ENCODE data around the gene AZI2. TPM values are rescaled to one million over a fixed set of nuclear protein-coding genes. Genes with fewer than 3 reads are reported as not detected.

The AZI2 gene
- total and polyA plus RNA-seq, 2 experiments from 2014 or later, result 33.5 to 95.4 TPM

DNA sequence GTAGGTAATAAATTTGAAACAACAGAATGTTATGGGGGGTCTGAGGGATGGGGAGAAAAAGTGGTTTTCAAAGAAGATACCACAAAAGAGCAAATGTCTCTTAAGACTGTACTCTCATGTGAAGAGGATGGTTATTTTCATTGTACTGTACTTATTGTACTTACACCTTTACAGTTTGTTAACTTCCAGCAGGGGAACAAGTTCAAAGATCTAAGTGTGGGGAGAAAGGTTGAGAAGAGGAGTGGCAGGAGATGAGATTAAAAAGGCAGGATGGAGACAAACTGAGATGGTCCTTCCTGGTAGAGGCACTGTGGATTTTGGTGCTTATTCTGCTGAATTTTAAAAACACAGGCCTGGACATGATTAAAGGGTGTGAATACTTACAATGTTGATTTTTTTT is 5.5 kb downstream of the AZI2 start:
- TF ChIP-seq EZH2phosphoT487 (IDR thresholded peaks at IDR 0.05; ENCODE audit: insufficient read depth, low read depth) (no peak), EZH2 (IDR thresholded peaks at IDR 0.05; ENCODE audit: insufficient read depth, poor library complexity, severe bottlenecking) (no peak)
- Histone ChIP-seq H4K20me1 (ENCODE audit: insufficient read depth) (no peaks in the 10 kb centered on the region), H3K27ac (peak overlapping the region; percentile 67), H2AFZ (peak overlapping the region; percentile 35), H3K36me3 (ENCODE audit: low read depth) (peaks cover 21% of the 10 kb centered on the region), H3K9ac (peak overlapping the region; percentile 54), H3K4me1 (ENCODE audit: insufficient read depth) (peaks cover 51% of the 10 kb centered on the region), H3K9me2 (ENCODE audit: insufficient read depth) (no peaks in the 10 kb centered on the region), H3K4me3 (peak overlapping the region; percentile 60; the same call in 1 of the 2 replicates), H3K27me3 (replicated peaks; ENCODE audit: insufficient read depth) (no peaks in the 10 kb centered on the region), H3F3A (ENCODE audit: insufficient read depth) (peaks cover 29% of the 10 kb centered on the region), H3K9me3 (ENCODE audit: low read depth) (no peaks in the 10 kb centered on the region), H3K4me2 (ENCODE audit: unreplicated experiment) (peak overlapping the region; percentile 90), H3K79me2 (ENCODE audit: insufficient read depth) (peaks cover 89% of the 10 kb centered on the region)
- in situ Hi-C loops (cut with MboI), result no loop called here
- no peak for DNase-seq

DNA sequence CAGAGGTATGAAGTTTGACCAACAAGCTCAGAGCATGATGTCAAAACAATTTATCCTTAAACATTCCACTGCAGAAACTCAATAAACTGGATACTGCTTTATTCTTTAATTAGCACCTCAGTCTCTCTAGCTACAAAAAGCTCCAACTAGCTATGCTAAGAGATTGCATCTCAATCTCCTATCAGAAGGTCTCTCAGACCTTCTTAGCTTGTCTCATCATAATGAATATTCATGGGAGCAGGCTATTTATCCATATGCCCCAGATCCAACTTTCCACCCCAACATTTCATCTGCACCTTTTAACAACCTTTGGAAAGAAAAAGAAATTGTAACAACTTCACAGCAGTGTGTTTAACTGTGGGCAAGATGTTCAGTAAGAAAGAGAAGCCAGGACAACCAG is 11.4 kb downstream of the AZI2 start:
- Histone ChIP-seq H4K20me1 (ENCODE audit: insufficient read depth) (no peaks in the 10 kb centered on the region), H3K9me2 (ENCODE audit: insufficient read depth) (no peaks in the 10 kb centered on the region), H3K9me3 (ENCODE audit: low read depth) (no peaks in the 10 kb centered on the region), H3K4me3 (no peak overlapping the region), H3K4me2 (ENCODE audit: unreplicated experiment) (no peak overlapping the region), H3K79me2 (ENCODE audit: insufficient read depth) (peaks cover 35% of the 10 kb centered on the region), H3K36me3 (ENCODE audit: low read depth) (peaks cover 46% of the 10 kb centered on the region), H3K9ac (no peak overlapping the region), H3K27ac (no peak overlapping the region), H3F3A (ENCODE audit: insufficient read depth) (peaks cover 16% of the 10 kb centered on the region), H3K27me3 (replicated peaks; ENCODE audit: insufficient read depth) (no peaks in the 10 kb centered on the region), H2AFZ (no peak overlapping the region), H3K4me1 (ENCODE audit: insufficient read depth) (peaks cover 14% of the 10 kb centered on the region)
- DNase-seq, result no peak
- no peak for TF ChIP-seq EZH2 (IDR thresholded peaks at IDR 0.05; ENCODE audit: insufficient read depth, poor library complexity, severe bottlenecking)
- in situ Hi-C loops (cut with MboI), result no loop called here

DNA sequence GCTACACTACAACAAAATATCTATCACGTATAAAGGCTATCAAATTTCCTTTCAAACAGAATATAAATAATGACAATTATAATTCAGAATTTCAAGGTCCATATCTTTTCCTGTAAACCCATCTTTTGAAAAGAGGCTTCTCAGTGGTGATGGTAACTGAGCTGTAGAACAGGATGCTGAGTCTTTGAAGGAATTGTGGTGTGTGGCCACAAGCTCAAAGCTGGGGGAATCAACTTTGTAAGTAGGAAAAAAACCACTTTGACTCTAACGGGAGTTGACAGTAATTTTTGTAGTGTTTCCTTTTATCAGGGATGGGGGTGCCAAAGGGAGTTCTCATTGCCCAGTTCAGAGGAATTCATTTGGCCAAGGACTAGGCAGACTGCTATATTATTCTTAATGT is 13.4 kb downstream of the AZI2 start:
- H3K79me2 ChIP-seq (ENCODE audit: insufficient read depth), result peaks cover 16% of the 10 kb centered on the region
- 60 to 64% methylated on average over 2 of the region's 2 CpGs for WGBS, 2 experiments (ENCODE audit: low coverage in 1 of 2, low lambda C conversion rate in 2 of 2, missing lambda C conversion rate in 2 of 2)
- no peak overlapping the region for H3K9ac ChIP-seq
- in situ Hi-C loops (cut with MboI), result no loop called here
- DNase-seq, result no peak
- no peak overlapping the region for H3K4me2 ChIP-seq (ENCODE audit: unreplicated experiment)
- H3K27ac ChIP-seq, result no peak overlapping the region
- no peaks in the 10 kb centered on the region for H3K27me3 ChIP-seq (replicated peaks; ENCODE audit: insufficient read depth)
- no peaks in the 10 kb centered on the region for H3K9me3 ChIP-seq (ENCODE audit: low read depth)
- no peak for TF ChIP-seq EZH2phosphoT487 (IDR thresholded peaks at IDR 0.05; ENCODE audit: insufficient read depth, low read depth)
- no peak for TF ChIP-seq EZH2 (IDR thresholded peaks at IDR 0.05; ENCODE audit: insufficient read depth, poor library complexity, severe bottlenecking)
- no peaks in the 10 kb centered on the region for H3K9me2 ChIP-seq (ENCODE audit: insufficient read depth)
- H3K4me1 ChIP-seq (ENCODE audit: insufficient read depth), result peaks cover 6% of the 10 kb centered on the region; the same call in 1 of the 2 replicates
- H4K20me1 ChIP-seq (ENCODE audit: insufficient read depth), result no peaks in the 10 kb centered on the region
- H2AFZ ChIP-seq, result no peak overlapping the region
- no peak overlapping the region for H3K4me3 ChIP-seq
- peaks cover 9% of the 10 kb centered on the region; the same call in 1 of the 2 replicates for H3F3A ChIP-seq (ENCODE audit: insufficient read depth)
- peaks cover 58% of the 10 kb centered on the region for H3K36me3 ChIP-seq (ENCODE audit: low read depth)

DNA sequence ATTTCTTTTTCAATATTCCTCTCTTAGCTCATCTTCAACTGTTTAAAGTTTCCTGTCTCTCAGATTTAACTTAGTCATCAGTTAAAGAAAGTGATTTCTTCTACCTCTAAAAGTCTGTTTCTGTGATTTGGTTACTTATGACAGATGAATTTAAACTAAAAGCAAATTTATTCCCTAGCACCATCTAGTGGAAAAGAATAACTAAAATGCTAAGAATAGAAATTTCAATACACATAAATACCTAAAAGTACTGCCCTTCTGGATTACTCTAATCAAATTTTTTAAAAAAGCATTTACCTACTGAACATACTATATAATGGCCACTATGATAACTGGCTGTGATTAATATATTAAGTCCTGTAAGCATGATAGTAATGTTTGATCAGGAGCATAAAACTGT is 14.1 kb downstream of the AZI2 start:
- H3K36me3 ChIP-seq (ENCODE audit: low read depth), result peaks cover 51% of the 10 kb centered on the region
- in situ Hi-C loops (cut with MboI), result no loop called here
- H3K9me2 ChIP-seq (ENCODE audit: insufficient read depth), result no peaks in the 10 kb centered on the region
- no peak overlapping the region for H3K9ac ChIP-seq
- H3K79me2 ChIP-seq (ENCODE audit: insufficient read depth), result peaks cover 9% of the 10 kb centered on the region
- H3K4me1 ChIP-seq (ENCODE audit: insufficient read depth), result peaks cover 6% of the 10 kb centered on the region; the same call in 1 of the 2 replicates
- no peak overlapping the region for H2AFZ ChIP-seq
- no peaks in the 10 kb centered on the region for H3K27me3 ChIP-seq (replicated peaks; ENCODE audit: insufficient read depth)
- no peaks in the 10 kb centered on the region for H3K9me3 ChIP-seq (ENCODE audit: low read depth)
- TF ChIP-seq EZH2phosphoT487 (IDR thresholded peaks at IDR 0.05; ENCODE audit: insufficient read depth, low read depth) (no peak), EZH2 (IDR thresholded peaks at IDR 0.05; ENCODE audit: insufficient read depth, poor library complexity, severe bottlenecking) (no peak)
- H4K20me1 ChIP-seq (ENCODE audit: insufficient read depth), result no peaks in the 10 kb centered on the region
- peaks cover 11% of the 10 kb centered on the region; the same call in 1 of the 2 replicates for H3F3A ChIP-seq (ENCODE audit: insufficient read depth)
- no peak overlapping the region for H3K4me3 ChIP-seq
- H3K27ac ChIP-seq, result no peak overlapping the region
- no peak overlapping the region for H3K4me2 ChIP-seq (ENCODE audit: unreplicated experiment)
- DNase-seq, result peak; percentile 17
